ENCODE measurements around the gene ALKBH3.

DNA sequence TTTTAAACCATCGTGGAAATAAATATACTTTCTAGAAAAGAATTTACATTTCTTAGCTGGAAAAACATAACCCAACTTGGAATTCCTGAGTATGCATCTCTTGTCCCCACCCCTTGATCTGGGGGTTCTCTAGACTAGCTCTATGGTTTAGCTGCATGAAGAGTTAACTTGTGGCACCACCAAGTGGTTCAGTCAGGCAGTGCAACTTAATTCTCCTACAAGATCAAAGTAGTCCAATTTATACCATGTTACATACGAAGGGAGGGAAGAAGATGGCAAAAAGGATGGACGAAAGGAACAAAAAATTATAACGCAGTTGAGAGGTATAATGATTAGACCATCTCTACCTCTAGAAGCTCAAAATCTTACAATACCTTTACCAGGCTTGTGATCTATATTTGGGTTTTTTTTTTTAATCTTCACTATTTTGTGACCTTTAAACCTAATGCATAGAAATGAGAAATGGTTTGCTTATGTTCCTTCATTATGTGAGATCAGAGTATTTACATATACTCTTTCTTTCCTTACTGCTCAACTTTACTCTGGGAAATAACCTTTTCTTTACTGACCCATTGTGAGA, 28.5 kb upstream of the ALKBH3 start:
- TF ChIP-seq, protein P1, sequence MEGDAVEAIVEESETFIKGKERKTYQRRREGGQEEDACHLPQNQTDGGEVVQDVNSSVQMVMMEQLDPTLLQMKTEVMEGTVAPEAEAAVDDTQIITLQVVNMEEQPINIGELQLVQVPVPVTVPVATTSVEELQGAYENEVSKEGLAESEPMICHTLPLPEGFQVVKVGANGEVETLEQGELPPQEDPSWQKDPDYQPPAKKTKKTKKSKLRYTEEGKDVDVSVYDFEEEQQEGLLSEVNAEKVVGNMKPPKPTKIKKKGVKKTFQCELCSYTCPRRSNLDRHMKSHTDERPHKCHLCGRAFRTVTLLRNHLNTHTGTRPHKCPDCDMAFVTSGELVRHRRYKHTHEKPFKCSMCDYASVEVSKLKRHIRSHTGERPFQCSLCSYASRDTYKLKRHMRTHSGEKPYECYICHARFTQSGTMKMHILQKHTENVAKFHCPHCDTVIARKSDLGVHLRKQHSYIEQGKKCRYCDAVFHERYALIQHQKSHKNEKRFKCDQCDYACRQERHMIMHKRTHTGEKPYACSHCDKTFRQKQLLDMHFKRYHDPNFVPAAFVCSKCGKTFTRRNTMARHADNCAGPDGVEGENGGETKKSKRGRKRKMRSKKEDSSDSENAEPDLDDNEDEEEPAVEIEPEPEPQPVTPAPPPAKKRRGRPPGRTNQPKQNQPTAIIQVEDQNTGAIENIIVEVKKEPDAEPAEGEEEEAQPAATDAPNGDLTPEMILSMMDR (IDR thresholded peaks at IDR 0.05), result peak; percentile 54 to 84 (median 78)
- TF ChIP-seq POLR2A (IDR thresholded peaks at IDR 0.05), result no peak
